ENCODE measurements around the gene ACOT7. TPM values are rescaled to one million over a fixed set of nuclear protein-coding genes. Genes with fewer than 3 reads are reported as not detected.

ACOT7 gene
- total RNA-seq, 1 donor from 2014 or later: 16.1 TPM

GRCh38 chr1:6269720-6270400 lies 123.7 kb downstream of the ACOT7 start:
- Histone ChIP-seq H3K4me3 (no peak overlapping the region), H3K36me3 (no peaks in the 10 kb centered on the region), H3K4me1 (no peaks in the 10 kb centered on the region), H3K27ac (no peak overlapping the region), H3K27me3 (no peaks in the 10 kb centered on the region), H3K9me3 (no peaks in the 10 kb centered on the region)
- no peak for DNase-seq (ENCODE audit: low spot score in 2 of 2)
- TF ChIP-seq CTCF (IDR thresholded peaks at IDR 0.05): no peak
- intact Hi-C loops (cut with DNase I): no loop called here

GRCh38 chr1:6269296-6269695 lies 124.3 kb downstream of the ACOT7 start:
- no peak for DNase-seq (ENCODE audit: low spot score in 2 of 2)
- Histone ChIP-seq H3K36me3 (no peaks in the 10 kb centered on the region), H3K4me1 (no peaks in the 10 kb centered on the region), H3K27ac (no peak overlapping the region), H3K27me3 (no peaks in the 10 kb centered on the region), H3K9me3 (no peaks in the 10 kb centered on the region), H3K4me3 (no peak overlapping the region)
- TF ChIP-seq CTCF (IDR thresholded peaks at IDR 0.05): no peak
- intact Hi-C loops (cut with DNase I): no loop called here

GRCh38 chr1:6268415-6268814 lies 125.2 kb downstream of the ACOT7 start:
- no peak for DNase-seq (ENCODE audit: low spot score in 2 of 2)
- Histone ChIP-seq H3K4me3 (no peak overlapping the region), H3K4me1 (no peaks in the 10 kb centered on the region), H3K27ac (no peak overlapping the region), H3K9me3 (no peaks in the 10 kb centered on the region), H3K36me3 (no peaks in the 10 kb centered on the region), H3K27me3 (no peaks in the 10 kb centered on the region)
- no peak for TF ChIP-seq CTCF (IDR thresholded peaks at IDR 0.05)
- intact Hi-C loops (cut with DNase I): no loop called here

GRCh38 chr1:6267686-6268322 lies 125.8 kb downstream of the ACOT7 start:
- H3K27ac ChIP-seq: no peak overlapping the region
- no peaks in the 10 kb centered on the region for H3K9me3 ChIP-seq
- no peaks in the 10 kb centered on the region for H3K27me3 ChIP-seq
- H3K4me3 ChIP-seq: no peak overlapping the region
- no peak for DNase-seq (ENCODE audit: low spot score in 2 of 2)
- no peaks in the 10 kb centered on the region for H3K4me1 ChIP-seq
- no peak for TF ChIP-seq CTCF (IDR thresholded peaks at IDR 0.05)
- intact Hi-C loops (cut with DNase I): no loop called here
- no peaks in the 10 kb centered on the region for H3K36me3 ChIP-seq

- H3K27me3 ChIP-seq: no peaks in the 10 kb centered on the region
- H3K9me3 ChIP-seq: no peaks in the 10 kb centered on the region
- H3K36me3 ChIP-seq: no peaks in the 10 kb centered on the region
- no peak overlapping the region for H3K27ac ChIP-seq
- no peaks in the 10 kb centered on the region for H3K4me1 ChIP-seq
- no peak for TF ChIP-seq CTCF (IDR thresholded peaks at IDR 0.05)
- intact Hi-C loops (cut with DNase I): no loop called here
- H3K4me3 ChIP-seq: no peak overlapping the region
- DNase-seq (ENCODE audit: low spot score in 2 of 2): no peak
Observed at GRCh38 chr1:6266641-6267040, 126.9 kb downstream of the ACOT7 start.

Data from ascending aorta (tissue), 2 donors.